HG02798 (cell line): ENCODE results near the gene POLA2.

ENCODE experiments used
- ATAC-seq: cut with Tn5 transposase; IDR thresholded peaks from one replicate; pipeline ENCODE4 v1.9.1; 2021; ENCODE audit warnings: mild to moderate bottlenecking; ENCODE audit not compliant: unreplicated experiment, poor library complexity

The POLA2 gene

DNA sequence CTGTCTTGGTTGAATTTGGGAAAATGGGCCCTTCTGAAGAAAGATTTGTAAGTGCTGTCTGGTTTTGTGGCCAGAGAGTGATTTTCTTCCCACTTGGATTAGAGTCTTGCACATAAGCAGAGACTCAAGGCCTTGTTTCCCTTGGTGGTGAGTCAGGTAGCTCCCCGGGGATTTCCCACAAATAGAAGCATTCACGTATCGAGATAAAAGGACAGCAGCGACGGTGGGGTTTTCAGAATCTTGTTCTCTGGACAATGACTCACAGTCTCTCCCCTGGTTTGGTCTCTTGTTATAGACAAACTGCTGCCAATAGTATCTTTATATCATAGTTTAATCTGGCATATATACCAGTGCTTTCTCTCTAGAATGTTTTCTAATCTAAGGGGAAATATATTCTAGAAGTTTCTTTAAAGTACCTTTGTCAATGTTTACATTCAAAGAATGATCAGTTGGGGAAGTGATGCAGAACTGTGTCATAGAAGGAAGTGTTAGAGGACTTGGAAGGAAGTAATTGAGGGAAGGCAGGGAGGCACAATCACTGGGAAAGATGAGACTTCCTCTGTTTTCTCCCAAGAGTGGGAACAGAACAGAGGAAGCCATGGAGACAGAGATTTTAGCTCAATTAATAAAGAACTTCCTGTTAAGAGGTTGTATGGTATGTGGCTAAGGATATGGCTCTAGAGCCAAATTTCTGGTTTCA, 18.1 kb downstream of the POLA2 start:
- no peak for ATAC-seq

DNA sequence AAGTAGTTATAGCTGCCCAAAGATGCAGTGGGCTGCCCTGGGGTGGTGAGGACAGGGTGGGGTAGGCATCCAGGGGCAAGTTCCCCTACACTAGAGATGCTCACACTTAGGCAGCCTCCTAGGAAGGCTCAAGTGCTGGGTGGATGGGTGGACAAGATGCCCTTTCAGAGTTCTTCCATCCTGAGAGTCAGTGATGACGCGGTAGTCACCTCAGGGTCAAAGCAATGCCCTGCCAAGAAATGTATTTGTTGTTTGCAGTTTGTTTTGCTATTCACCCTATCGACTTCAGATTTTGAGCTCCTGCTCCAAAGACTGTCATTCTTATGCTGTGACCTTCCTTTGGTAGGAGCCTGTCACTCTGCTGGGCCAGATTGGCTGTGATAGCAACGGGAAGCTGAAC, 18.9 kb downstream of the POLA2 start:
- ATAC-seq = no peak

DNA sequence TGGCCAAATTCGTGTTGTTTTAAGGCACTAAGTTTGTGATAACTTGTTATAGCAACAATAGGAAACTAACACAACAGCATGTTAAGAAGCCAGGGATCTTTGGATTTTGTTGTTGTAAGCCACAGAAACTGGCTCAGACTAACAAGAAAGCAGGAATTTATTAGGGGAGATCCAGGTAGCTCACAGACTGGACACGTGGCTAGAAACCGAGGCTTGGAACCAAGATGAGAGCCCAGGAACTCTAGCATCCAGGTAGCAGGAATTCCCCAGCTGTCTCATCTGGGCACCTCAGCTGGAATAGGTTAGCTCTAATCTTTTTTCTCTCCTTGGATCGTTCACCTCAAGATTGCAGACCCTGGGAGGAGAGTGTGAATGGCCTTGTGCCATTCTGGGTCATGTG, 24.9 kb downstream of the POLA2 start:
- ATAC-seq = no peak

DNA sequence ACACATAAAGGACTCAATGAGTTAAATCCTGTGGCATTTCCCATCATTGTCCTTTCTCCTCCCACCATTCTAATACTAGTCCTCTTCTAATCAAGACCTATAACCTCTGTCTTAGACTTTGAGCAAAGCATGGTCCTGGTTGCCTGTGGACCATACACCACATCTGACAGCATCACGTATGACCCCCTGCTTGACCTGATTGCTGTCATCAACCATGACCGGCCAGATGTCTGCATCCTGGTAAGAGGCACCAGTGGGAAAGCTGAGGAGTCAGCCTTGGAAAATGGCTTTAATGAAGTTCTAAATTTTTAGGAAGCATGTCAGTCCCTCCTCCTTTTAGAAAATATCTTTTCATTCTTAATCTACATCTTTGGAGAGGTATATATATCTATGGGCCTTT, 25.8 kb downstream of the POLA2 start:
- no peak for ATAC-seq

DNA sequence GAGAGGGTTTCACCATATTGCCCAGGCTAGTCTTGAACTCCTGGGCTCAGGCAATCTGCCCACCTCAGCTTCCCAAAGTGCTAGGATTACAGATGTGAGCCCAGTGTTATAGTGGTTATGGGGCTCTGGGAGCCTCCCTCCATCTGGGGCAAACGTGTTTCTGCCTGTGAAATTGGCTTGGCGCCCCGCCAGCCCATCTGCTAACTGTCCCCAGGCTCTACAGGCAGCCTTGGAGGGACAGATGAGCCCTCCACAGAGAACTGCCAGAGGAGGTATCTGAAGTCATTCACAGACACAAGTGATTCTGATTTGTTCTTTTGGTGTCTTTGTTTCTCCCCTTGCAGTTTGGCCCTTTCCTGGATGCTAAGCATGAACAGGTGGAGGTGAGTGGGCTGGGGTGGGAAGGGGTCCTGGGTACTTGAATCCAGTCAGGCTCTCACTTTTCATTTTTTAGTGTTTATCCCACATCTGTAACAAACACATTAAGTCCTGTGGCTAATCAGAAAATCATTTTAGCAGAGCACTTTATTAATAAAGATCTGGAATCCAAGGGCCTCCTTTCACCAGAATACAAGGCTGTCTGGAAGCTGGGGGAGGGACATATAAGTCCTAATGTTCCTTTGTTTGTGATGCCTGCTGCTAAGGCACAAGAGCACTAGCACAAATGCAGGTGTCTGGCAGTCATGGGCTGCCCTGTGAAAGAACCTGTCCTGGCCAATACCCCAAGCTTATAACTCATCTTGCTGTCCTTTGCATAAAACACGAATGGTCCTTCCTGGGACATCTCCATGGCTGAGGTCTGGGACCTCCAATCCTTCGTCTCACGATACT, 27.2 kb downstream of the POLA2 start:
- ATAC-seq = no peak

DNA sequence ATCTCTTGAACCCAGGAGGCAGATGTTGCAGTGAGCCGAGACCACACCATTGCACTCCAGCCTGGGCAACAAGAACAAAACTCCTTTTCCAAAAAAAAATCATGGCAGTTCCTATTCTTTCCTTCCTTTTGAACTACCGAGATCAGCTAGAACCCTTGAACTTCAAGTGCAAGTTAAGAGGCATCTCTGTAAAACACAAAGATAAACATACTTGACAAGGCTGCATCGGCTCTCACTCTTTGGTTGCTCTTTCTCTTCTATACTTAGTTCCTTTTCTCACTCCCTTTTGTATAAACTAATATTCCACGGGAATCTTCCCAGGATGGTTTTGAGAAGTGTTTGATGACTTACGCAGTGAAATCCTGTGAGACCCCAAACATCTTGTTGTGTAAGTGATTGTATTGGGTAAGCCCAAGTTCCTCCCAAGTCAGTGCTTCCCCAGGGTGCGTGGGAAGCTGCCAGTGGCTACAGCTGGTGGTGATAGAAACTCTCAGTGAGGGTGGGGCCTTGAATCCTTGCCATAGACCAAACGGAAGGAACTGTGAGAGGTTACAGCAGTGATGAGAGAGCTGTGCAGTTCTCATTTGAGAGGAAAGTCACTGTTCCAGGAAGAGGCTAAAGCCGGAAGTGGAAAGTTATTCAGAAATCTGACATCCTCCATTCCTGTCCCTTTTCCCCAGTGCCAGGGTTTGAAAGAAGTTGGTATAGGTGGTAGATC, 28.8 kb downstream of the POLA2 start:
- peak; percentile 71 for ATAC-seq

DNA sequence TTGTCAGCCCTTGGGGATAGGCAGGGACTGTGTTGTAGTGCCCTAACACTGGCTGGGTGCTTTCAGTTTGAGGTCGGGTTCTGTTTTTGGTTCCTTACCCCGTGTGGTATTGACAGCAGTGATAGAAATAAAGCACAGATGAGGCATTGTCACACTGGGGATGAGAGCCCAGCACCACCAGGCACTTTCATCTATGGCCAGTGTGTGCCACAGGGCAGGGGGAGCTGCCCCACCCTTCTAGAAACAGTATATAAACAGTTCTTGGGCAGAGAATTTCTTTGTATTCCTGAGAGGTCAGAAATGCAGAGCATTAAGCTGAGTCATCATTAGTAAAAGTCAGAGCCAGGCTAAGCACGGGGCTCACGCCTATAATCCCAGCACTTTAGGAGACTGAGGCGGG, 29.9 kb downstream of the POLA2 start:
- no peak for ATAC-seq

DNA sequence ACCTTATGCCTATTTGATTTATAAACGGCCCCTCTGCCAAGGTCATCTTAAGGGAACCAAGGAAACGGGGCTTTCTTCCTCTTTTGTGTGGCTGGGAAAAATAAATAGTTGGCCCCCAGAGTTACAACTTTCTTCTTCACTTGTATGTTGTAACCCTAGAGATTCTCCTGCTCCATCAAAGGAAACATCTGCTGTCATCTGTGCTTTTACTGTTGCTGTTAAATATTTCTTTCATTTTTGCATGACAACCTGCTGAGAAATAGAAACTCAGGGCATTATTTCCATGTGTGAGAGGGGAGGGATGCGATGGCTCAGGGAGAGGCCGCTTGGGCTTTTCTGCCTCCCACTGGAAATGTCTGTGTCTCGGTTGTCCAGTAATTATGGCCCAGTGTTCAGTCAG, 31.1 kb downstream of the POLA2 start:
- ATAC-seq = no peak

DNA sequence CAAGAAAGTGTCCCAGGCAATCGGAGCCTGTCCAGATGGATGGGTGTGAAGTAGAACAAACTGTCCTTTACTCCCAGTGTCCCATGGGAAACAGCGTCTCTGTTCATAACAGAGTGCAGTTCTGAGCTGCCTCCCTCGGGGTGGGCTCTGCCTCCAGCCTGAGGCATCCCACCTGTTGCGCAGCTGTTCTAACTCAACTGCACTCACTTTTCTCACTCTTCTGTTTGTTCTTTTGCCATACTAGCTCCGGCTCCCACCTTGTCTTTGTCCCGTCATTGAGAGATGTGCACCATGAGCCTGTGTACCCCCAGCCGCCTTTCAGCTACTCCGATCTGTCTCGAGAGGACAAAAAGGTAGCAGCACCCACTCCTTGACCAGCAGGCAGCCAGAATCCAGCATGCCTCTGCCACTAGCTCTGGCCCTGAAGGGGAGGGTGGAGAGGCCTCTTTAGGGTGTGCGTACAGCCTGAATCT, 32.2 kb downstream of the POLA2 start:
- ATAC-seq = no peak

DNA sequence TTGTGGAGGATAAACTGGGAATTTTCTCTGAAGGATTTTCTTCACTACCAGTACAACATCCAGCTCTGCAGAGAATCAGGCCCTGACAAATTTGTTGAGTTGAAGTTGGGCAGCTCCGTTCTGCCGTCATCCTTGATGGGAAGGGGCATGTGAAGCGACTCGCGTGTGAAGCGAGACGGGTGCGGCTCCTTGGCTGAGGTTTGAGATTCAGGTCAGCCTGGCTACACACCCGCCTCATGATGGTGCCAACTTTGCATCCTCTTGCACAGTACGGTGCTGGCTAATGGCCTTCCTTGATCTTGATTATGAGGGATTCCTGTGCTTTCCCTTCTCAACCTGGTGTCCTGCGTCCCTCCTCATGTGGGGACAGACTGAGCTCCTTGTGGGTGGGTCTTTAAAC, 33.2 kb downstream of the POLA2 start:
- ATAC-seq = no peak

DNA sequence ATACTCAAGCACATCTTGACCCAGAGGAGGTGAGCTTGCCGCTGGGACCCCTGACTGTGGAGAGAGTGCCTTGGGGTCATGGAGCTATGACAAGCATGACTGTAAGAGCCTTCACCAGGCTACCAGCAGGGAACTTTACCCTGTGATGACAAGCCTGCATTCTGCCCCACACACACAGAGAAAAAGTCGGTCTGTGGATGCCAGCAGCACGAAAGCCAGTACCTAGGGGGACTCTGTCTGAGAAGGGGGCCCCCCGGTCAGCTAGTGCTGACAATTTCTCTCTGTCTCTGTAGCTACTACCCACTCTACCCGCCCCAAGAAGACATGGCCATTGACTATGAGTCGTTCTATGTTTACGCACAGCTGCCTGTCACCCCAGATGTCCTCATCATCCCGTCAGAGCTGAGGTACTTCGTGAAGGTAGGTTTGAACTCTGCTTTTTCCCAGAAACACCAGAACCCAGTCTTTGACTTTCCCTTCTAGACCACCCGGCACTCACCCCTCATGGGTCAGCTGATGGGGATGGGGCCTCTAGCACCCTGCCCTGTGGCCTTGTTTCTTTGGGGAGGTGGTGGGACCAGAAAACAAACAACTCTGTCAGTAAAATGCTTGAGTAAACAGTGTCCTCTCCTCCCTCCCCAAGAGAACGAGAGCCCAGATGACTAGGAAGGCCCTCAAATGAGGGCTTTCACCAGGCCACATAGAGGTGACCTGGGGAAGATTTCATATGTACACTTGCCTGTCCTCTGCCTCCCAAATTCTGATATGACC, 34.0 kb downstream of the POLA2 start:
- no peak for ATAC-seq

DNA sequence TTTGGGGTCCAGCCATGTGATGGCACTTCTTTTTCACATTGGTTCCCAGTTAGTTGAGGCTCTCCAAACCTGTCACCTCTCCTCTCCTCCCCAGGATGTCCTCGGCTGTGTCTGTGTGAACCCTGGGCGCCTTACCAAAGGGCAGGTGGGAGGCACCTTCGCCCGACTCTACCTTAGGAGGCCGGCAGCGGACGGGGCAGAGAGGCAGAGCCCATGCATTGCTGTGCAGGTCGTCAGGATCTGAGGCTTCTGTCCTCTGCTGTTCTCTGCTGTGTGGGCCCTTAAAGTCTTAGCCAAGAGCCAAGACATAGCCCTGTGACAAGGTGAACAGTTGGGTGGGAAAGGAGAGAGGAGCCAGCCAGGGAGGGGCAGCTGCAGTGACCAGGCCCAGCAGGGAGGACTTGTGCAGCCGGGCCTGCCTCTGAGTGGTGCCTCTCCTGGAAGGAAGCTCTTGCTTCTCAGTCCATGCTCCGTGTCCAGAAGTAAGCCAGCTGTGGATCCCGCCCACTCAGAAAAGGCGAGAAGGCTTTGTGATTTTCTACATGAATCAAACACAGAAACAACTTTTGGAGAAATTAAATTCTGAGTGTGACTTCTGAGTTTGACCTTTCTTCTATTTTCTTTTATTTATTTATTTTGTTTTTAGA, 35.4 kb downstream of the POLA2 start:
- ATAC-seq = no peak

DNA sequence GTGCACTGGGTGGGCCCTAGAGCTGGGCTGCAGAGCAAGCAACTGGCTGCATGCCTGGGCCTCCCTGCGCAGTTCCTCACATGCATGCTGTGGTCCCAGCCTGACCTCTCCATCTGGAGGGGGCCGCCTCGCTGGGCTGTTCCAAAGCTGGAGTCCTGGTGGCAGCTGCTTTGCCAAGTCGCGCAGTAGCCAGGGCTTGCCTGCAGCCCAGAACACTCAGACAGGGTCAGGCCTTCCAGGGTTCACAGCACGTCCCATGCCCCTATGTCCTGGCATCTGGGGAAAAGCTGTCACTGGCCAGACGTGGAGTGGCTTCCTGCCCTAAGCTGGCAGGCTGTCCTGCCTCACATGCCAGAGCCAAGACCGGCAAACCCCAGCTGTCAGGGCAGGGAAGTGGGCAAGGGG, 36.4 kb downstream of the POLA2 start:
- no peak for ATAC-seq

DNA sequence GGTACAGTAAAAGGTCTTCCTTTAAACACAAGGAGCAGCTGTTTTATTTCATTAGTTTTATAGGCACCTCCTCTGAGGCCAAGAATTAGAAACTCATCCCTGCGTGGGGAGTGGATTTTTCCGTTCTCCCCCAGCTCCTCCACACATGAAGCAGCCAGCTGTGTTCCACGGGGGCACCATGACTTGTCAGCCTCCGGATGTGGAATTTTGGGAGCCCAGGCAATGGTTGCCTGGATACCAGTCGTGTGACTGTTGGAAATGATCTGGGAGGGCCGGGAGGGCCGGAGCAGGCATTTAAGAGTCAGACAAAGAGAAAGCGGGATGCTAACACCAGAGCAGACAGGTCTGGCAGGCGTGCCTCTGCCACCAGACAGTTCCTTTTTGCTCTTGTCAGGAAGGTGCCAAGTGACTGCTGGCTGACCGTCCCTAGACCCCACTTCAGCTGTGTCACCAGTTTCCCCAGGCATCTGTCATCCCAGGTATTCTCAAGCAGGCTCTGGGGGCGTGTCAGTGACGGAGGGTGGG, 37.0 kb downstream of the POLA2 start:
- no peak for ATAC-seq

DNA sequence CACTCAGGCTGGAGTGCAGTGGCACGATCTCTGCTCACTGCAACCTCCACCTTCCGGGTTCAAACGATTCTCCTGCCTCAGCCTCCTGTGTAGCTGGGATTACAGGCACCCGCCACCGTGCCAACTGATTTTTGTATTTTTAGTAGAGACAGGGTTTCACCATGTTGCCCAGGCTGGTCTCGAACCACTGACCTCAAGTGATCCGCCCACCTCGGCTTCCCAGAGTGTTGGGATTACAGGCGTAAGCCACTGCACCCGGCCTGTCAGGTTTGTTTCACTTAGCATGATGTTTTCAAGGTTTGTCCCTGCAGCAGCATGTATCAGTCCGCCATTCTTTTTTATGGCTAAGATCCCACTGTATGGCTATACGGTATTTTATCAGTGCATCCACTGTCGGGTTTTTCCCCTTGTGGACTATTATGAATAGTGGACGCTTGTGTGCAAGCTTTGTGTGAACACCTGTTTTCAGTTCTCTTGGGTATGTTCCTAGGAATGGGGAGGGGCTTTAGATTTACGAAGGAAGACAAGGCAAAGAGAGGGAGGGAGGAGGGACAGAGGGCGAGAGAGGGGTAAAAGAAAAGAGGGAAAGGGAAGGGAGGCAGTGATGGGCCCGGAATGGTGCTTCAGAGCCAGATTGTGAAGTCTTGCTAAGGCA, 39.0 kb downstream of the POLA2 start:
- ATAC-seq = no peak

DNA sequence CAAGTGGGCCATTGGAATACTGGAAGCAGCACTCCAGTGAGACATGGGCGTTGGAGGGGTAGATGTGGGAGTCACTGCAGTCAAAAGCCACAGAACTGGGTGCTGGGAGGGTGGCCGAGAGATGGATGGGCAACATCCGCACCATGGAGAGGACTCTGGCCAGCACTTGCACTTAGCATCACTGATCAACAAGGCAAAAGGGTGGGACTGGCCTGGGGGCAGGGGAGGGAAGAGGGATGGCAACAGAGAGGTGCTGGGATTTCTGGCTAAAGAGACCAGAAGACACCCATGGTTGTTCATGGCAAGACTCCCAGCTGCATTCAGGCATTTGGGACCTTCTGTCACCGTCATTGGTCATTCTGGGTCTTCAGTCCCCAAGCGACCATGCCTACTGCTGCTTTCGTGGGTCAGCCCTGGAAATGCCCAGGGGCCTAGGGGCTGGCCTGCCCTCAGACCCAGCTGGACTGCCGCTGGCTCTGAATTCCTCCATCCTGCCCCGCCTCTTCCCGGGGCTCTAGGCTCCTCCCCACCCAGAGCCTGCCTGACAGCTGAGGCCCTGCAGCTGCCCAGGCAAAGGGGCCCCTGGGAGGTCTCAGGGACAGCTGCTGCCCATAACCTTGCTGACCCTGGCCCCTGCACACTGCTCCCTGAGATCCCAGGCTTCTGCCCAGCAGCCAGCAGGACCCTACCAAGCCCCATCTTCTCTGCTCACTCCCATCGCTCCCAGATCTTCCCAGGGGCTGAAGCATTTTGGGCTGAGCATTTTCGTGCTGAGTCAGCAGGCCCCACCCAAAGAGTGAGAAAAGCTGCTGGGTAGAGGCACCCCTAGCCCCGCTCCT, 39.9 kb downstream of the POLA2 start:
- ATAC-seq = no peak

DNA sequence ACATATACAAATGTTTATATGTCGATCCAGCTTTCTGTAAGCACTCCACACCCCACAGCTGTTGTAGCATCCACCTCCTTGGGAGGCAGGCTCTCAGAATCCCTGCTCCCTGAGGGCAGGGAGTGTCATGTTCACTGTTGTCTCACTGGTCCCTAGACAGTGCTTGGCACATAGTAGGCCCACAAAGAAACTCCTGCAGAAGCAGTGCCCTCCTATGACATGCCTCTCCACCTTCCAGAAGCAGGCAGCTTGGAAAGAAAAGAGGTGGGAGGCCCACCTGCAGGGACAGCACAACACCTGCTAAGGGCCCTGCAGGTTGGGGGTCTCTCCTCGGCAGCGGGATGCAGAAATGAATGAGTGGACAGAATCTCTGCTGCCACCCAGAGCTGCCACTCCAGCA, 41.8 kb downstream of the POLA2 start:
- no peak for ATAC-seq

DNA sequence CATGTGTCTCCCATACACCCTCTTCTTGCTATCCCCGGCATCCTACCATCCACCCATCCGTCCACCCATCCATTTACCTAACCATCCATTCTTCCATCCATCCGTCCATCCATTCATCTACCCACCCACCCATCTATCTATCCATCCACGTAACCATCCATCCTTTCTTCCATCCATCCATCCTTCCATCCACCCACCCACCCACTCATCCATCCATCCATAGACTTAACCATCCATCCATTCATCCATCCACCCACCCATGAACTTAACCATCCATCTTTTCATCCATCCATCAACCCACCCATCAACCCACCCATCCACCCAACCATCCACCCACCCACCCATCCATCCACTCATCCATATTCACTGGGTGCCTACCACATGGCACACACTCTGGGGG, 42.3 kb downstream of the POLA2 start:
- no peak for ATAC-seq
